Hippocampal formation (tissue), 2 donors: ENCODE results near the gene MTCL1.

Experiments
- DNase-seq, 2 donors: peaks; one replicate each; lab custom pipeline; 2025; lab: John Stamatoyannopoulos, UW

The MTCL1 gene

DNA sequence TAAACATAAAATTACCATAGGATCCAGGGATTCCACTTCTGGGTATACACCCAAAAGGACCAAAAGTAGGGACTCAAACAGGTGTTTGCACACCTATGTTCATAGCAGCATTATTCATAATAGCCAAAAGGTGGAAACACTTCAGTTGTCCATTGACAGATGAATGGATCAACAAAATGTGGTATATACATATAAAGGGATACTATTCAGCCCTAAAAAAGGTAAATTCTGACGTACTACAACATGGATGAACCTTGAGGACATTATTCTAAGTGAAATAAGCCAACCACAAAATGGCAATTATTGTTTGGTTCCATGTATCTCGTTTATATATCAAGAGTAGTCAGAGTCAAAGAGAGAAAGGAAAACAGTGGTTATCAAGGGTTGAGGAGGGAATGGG, 128.1 kb downstream of the MTCL1 start:
- no peak for DNase-seq

DNA sequence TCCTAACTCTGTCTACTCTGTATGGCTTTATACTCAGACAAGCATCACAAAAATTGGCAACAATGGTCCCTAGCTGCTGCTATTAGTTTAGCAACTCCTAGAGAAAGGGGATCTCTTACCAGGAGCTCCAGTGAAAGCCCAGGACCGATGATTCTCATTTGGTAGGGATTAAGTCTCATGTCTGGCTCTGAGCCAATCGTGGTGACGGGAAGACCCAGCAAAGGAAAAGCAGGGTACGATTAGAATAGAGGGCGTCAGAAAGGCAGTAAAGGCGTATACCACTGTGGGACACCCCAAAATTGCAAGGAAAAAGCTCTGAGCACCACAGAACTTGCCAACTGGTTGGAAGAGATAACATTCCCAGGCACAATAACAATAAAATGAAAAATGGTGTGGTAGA, 129.5 kb downstream of the MTCL1 start:
- no peak for DNase-seq

DNA sequence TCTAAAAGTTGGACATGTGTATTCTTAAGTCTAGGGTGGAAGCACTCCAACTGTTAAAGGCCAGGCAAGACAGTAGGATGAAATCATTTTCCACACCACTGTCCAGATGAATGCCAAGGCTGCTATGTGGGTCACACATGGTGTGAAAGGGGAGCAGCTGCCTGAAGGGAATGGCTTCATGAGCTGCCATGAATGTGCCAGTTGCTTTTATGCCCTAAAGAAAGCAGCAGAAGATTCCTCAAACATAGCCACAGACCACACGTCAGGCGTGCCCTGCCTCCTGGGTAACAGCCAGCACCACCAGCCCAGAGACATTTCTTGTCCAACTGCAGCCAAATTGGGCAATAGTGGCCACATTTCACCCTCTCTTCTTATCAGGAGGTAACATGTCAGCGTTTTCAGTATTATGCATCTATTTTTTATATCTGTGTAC, 130.2 kb downstream of the MTCL1 start:
- no peak for DNase-seq

DNA sequence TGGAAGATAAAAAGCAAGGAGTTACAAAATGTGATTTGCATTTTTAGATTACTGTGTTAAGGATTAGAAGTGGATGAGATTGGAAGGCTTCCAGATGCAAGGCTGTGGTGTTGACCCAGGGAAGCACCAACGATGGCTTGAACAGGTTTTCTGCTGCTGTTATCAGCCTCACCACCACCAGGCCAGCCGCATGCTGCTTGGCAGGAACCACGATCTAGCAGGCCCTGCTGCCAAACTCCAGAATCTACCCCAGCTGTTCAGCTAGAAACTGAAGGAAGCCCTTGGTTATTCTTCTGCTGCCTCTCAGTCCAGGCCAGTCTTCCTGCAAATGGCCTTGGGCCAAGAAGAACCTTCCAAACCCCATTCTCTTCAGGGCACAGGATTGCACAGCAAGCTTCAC, 133.9 kb downstream of the MTCL1 start:
- DNase-seq: no peak

DNA sequence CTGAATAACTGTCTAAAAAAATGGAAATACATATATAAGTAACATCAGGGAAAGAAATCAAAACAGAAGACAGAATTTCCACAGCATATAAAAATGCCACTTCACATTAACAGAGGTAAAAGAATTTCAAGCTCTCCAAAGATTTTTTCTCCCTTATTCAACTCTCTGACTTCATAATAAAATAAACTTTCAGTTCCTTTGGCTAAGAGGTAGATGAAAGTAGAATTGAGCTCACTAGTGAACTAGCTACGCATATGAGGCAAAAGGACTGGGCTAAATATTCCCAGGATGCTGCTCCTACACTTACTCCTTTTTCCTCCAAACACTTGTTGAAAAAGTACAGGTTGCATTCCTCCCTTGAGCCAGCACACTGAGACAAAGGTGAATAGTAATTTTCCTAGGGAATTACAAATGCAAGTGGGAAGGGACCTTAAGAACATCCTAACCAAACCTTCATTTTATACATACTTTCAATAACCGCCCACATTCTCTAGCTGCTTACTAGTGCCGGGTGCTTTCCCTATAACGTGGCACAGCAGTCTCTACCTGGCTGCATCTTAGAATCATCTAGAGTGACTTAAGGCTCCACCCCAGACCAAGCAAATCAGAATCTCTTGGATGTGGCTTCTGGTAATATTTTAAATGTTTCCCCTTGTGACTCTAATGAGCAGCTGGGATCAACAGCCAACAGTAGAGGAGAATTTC, 136.6 kb downstream of the MTCL1 start:
- DNase-seq: no peak

DNA sequence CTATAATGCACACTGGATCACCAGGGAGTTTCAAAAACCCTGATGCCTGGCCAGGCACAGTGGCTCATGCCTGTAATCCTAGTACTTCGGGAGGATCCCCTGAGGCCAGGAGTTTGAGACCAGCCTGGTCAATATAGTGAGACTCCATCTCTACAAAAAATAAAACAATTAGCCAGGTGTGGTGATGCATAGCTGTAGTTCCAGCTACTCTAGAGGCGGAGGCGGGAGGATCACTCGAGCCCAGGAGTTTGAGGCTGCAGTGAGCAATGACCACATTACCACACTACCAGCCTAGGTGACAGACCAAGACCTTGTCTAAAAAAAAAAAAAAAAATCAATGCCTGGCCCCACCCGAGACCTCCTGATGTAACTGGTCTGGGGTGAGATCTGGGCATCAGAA, 137.2 kb downstream of the MTCL1 start:
- DNase-seq: no peak

DNA sequence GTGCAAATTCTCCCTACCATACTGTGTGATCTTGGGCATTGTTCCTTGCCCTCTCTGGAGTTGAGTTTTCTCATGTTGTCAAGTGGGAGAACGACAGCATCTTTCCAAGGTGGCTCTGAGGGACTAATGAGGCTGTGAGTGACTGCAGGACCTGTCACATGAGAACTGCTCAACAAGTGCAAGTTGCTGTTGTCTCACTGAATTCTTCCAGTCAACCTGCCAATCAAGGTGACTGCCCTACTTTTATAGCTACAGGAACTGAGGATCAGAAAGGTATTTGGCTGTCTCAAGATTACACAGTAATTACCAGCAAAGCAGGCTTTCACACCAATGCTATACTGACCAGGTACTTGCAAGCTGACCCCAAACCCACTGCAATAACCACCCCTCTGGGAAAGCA, 137.6 kb downstream of the MTCL1 start:
- no peak for DNase-seq

DNA sequence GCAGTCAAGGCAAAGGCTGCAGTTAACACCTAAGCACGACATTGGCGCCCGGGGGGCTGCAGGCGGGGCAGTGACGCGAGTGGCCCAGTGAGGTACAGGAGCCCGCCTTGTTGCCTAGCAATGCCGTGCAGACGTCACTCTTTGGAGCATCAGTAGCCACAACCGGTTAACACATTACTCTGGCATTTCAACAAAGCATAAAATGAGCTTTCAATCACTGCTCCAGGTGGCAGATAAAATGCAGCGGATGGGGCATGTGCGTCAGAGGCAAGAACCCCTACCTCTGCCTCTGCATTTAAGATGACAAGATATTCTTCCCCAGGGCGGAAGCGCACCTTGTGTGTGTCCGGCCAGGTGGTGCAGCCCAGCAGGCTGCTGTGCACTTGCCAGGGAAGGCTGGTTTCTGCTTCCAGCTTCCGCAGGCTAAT, 139.4 kb downstream of the MTCL1 start:
- no peak for DNase-seq

DNA sequence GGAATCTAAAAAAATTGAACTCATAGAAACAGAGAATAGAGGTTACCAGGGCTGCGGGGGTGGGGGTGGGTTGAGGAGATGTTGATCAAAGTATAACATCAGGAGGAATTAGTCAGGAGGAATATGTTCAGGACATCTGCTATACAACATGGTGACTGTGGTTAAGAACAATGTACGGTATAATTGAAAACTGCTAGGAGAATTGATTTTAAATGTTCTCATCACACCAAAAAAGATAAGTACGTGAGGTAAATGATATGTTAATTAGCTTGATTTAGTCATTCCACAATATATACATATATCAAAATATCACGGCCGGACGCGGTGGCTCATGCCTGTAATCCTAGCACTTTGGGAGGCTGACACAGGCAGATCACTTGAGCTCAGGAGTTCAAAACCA, 140.2 kb downstream of the MTCL1 start:
- DNase-seq: no peak

DNA sequence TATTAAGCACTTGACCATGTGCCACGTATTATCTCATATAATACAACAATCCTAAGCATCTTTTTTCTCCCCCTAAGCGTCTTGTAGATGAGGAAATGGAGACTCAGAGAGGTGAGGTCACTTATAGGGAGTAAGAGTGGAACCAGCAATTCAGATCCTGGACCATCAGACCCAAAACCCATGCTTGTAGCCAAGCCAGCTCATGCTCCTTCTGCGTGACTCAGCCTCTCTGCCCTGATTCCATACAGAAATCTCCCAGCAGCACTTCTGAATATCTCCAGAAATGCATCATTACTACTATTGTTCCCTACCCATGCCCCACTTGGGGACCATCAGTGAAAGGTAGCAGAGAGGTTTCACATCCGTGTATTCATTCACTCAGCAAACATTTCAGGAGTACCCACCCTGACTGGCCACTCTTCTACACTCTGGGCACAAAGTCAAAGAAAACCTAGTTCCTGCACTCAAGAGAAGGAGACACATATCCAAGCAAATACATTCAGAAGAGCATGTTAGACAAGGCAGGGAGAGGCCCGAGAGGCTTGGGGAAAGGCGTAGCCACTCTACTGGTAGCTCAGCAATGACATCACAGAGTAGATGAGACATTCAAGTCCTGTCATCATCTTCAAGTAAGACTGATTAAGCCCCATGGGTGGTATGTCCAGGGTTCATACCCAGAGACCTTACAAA, 141.9 kb downstream of the MTCL1 start:
- DNase-seq: no peak

DNA sequence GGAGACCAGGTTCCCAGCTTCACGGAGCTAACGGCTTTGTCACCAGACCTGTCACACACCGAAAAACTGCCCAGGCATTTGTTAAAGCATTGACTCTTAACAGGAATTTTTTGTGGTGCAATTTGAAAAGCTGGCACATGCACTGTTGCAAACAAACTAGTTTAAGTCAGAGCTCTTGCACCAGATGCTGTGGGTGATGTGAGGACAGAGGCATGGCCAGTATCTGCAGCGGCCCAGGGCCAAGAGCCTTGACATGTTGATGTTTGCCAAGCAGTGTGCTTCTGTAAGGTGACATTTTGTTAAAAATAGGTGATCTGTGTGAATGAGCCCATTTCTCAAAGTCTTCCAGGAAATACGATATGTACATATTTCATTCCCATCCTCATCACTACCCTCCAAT, 142.5 kb downstream of the MTCL1 start:
- DNase-seq: no peak

DNA sequence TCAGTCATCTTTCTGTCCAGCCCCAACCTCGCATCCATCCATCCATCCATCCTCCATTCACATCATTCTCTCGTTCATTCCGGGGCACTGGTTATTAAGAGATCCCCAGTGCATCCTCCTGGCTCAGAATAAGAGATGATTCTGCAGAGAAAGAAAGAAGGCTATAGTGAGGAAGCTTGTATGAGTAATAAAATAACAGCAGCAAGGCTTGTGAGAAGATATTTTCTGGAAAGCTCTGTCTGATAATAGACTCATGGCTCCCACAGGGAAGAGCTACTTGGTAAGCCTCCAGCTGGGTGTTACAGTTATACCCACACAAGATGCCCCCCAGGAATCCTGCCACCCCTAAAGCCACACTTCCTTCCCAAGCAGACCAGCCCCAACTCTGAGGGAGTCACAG, 143.2 kb downstream of the MTCL1 start:
- no peak for DNase-seq

DNA sequence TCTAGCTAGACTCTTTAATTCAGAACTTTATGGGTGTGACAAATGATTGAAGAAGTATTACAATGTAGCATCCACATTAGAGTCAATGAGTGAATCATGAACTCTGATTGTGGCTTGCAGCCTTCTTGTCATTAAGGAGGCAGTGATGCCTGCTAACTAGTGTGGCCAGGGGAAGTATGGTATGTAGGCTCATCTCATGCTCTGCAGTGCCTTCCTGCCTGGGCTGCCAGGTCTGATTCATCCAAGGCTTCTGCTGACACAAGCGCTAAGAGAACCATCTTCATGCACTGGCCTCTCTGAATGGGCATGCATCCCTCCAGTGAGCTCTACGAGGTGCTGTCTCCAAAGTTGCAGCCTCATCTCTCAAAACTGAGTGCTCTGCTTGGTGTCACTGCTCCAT, 144.3 kb downstream of the MTCL1 start:
- DNase-seq: no peak

DNA sequence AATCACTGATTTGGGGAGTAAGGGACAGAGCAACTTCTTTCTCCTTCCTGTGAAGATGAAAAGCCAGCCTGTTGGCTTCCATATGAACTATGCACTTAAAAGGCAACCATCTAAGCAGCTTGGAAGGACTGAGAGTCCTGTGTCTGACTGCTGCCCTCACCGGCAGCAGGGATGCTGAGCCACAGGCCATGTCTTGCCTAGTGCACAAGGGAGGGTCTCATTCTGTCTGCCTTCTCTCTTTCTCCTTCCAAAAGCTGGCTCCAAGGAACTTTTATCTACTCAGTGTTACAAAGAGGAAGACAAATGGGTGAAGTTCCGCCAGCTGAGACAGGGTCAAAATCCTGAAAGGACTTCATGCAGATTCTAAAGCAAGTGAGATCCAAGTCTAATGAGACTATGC, 146.3 kb downstream of the MTCL1 start:
- no peak for DNase-seq

DNA sequence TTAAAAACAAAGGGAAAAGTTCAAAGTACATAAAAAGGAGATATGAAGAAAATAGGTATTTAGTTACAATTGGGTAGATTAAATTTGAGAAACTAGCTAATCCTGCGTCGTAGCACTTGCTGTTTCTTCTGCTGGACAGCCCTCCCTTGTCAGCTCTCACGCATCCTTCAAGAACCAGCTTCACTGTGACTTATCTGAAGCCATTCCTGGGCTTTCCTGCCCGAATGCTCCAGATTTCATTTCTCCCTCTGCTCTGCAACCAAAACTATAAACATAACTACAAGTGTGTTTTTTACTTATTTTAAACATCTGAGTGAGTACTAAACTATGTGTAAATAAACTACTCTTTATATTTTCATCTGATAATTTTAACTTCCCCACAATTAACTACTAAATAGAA, 149.2 kb downstream of the MTCL1 start:
- DNase-seq: no peak

DNA sequence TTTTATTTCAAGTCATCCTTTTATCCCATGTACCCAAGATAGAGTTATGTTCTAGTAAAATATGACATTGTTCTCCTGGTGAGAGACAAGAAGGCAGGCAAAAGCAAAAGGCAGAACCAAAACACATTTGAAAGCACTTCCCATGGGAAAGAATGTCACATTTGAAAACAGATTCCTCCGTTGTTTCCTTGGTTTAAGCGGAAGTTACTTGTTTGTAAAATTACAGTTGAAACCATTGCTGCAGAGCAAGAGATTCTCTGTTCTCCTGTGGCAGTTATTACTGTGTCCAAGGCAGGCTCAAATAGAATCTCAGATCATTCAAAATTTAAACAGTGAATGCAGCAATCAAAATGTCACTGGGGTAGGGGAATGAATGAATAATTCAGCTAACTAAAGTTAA, 149.6 kb downstream of the MTCL1 start:
- no peak for DNase-seq

DNA sequence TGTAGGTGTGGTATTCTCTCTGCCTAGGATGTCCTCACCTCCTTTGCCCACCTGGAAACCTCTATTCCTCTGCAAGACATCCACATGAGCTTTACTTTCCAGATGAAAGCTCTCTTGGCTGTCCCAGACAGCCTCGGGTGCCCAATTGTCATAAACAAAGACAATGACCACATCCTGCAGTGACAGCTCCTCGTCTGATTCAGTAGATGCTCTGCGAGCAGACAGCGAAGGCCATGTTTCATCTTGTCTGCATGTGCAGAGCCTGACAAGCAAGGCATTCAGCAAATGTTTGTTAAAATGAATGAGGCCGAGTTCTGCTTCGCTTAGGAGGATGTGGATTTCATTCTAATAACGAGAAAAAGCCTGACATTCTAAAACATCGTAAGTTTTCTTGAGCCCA, 150.9 kb downstream of the MTCL1 start:
- DNase-seq: no peak

DNA sequence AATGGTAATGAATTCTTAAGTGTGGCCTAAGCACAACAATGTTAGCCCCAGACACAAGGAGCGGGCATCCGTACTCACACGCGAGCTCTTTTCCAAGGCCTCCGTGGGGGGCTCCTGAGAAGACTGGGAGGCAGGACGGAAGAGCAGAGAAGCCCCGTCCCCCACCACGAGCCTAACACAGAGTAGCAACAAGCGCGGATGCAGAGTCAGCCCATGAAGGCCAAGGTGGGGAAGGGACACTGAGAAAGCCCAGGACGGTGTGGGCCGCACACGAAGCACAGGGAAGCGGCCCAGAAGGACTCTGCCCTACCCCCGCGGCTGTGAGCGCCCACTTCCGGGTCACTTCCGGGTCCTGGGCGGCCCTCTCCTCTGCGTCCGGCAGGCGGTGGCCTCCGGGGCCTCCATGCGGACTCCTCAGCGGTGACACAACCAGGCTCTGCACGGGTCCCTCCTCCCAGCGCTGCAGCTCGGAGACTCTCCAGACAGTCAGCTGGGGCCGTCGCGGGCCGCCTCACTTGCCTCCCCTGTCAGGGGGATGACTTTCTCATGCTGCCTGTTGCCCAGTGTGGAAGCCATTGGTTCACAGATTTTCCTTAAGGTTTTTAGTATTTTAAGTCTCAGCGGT, 151.5 kb downstream of the MTCL1 start:
- DNase-seq: no peak

DNA sequence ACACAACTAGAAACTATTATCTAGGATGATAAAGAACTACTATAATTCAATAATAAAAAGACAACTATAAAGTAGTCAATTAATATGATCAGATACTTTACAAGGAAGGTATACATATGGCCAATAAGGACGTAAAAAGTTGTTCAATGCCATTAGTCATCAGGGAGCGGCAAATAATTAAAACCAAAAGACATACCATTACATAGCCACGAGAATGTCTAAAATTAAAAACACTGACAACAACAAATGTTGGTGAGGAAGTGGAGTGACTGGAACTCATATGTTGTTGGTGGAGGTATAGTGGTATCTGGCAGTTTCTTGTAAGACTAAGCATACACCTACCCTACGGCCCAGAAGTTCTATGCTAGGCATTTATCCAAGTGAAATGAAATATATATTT, 152.4 kb downstream of the MTCL1 start:
- no peak for DNase-seq

DNA sequence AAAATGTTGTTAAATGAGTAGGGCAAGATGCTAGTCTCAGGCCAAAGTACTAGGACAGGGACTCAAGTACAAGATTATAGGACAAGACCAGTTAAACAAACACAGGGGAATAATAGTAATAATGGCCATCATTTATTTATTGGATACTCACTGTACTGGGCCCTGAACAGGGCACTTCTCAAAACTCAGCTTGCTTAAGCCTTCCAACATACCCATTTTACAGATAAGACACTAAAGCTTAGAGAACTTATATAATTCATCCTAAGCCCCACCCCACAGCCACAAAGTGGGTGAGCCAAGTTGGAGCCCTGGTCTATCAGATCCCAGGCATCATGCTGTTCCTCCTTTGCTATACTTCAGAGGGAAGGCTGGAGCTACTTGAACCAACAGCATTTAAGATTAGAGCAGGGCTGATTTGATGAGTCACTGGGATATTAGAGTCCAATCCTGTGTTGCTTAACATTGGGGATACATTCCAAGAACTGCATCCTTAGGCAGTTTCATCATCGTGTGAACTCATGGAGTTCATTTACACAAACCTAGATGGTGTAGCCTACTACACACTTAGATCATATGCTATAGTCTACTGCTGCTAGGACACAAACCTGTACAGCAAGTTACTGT, 153.6 kb downstream of the MTCL1 start:
- no peak for DNase-seq

DNA sequence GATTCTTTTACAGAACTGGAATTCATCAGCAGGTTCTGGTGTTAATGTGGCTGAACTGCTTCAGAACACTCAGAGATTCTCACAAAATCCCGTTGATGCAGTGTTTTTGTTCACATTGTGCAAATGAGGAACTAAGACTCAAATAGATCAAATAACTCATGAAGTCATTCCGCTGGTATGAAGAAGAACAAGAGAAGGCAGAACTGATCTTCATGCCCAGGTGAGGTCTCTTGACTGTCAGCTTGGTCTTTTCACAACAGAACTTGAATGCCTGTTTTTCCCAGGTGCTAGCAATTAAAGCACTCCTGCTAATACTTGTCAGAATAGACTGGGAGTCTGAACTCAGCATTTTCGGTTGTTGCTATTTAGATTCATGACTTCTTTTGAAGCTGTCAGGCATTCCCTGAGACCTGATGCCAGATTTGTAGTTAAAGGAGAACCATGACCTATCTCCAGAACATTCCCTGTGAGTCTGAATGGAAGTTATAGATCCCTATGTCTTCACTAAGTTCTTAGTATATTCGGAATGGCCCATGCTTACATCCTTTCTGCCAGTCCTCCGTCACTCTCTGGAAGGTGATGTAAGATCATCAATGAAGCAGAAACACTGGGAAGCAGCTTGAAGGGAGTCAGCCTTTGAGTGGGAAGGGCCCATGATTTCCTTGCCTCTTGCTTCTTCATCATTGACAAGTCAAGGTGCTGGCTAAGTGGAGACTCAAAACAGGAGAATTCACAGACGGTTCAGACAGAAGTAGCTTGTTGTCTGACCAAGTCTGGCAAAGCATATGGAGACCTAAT, 155.7 kb downstream of the MTCL1 start:
- no peak for DNase-seq

DNA sequence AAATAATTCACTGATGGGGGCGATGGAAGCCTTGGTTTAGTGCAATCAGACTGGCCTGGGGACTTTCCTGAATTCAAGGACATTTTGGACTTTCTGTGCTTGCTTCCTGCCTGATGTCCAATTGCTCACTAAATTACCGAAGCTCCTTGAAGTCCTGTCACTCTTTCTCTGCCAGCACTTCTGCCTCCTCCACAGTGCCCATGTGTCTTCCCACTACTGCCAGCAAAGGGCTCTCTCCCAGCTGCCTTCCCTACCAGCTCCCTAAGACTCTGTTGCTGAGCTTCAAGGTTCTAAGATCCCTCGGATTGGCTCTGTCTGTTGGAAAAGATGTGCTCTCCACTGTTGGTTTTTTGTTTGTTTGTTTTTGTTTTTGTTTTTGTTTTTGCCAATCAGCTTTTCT, 158.1 kb downstream of the MTCL1 start:
- no peak for DNase-seq
